DMS 273 treated with DMSO at 0.1 percent for 48 hours (cell line): Measurements from ENCODE around the gene OR11A1.

ENCODE experiments used
- DNase-seq: peaks from one replicate; lab custom pipeline; 2025; lab: John Stamatoyannopoulos, UW

OR11A1 gene

DNA sequence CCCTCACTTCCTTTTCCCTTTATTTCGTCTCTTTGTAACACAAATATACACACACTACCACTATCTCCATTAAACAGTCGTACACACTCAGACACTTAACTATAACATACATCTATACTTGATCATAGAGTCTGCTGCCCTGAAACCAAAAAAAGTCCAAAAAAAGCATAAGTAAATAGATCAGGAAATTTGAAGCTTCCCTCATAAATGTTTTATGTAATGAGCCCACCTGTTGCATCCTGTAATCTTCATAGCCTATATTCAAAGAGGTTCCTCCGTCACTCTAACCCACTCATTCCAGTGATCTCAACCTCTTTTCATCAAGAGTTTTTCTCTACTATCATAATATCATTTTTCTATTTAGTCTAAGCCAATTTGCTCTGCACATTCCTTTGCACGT, 68.3 kb downstream of the OR11A1 start:
- no peak for DNase-seq

DNA sequence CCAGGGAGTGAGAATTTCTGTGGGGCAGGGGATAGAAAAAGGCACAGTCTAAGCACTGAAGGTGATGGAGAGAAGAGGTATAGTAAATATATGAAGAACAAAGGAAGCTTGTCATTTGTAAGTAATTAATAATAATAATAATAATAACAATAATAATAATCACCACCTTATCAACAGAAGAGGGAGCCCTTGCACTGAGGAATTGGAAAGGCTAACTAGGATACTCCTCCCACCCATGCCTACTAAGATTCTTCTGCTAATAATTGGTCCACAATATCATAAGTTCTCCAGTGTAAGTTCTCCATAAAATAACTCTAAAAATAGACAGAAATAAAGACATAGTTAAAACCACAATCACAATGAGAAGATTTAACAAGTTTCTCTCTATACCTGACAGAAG, 80.9 kb downstream of the OR11A1 start:
- no peak for DNase-seq
